Lower leg skin (tissue), 3 donors: ENCODE results near the gene AP1G2.

Source experiments
- CTCF ChIP-seq, 3 donors: fragments of 450-650 bp; IDR thresholded peaks; one replicate each; pipeline ENCODE4 v1.5.1; 2016; ENCODE audit warnings: antibody characterized with exemption in 3 of 3, mild to moderate bottlenecking in 3 of 3, moderate library complexity in 2 of 3
- POLR2A ChIP-seq, 2 donors: fragments of 450-650 bp; IDR thresholded peaks; one replicate each; pipeline ENCODE4 v1.6.1; 2016 to 2017; ENCODE audit warnings: antibody characterized with exemption in 2 of 2, mild to moderate bottlenecking in 1 of 2, moderate library complexity in 1 of 2

GRCh38 chr14:23572836-23573235 is 5.2 kb upstream of the AP1G2 start:
- no peak for TF ChIP-seq CTCF (IDR thresholded peaks at IDR 0.05)
- no peak for TF ChIP-seq POLR2A (IDR thresholded peaks at IDR 0.05)
